Smooth muscle cell (in vitro differentiated cells): ENCODE results near the gene ACAT2. TPM values are rescaled to one million over a fixed set of nuclear protein-coding genes. Genes with fewer than 3 reads are reported as not detected.
"Not testable (repeated sequence)": the region's sequence is repeated elsewhere in the genome, so short reads cannot be mapped to it uniquely, and the experiment has no call there.

ENCODE experiments used
- DNase-seq: peaks from one replicate; lab custom pipeline; 2025; ENCODE audit not compliant: unreplicated experiment; lab: John Stamatoyannopoulos, UW
- H2AFZ ChIP-seq: fragments of 200-600 bp; sonication (generic); 2 replicates; pipeline ENCODE4 v1.6.0; 2016; ENCODE audit warnings: antibody characterized with exemption, low read depth, mild to moderate bottlenecking
- H3F3A ChIP-seq: fragments of 200-600 bp; sonication (generic); 2 replicates; pipeline ENCODE4 v1.6.0; 2017; ENCODE audit warnings: antibody characterized with exemption, low read depth
- H3K27ac ChIP-seq: fragments of 200-600 bp; sonication (generic); 2 replicates; pipeline ENCODE4 v1.5.1; 2016; ENCODE audit warnings: low read depth, mild to moderate bottlenecking
- H3K27me3 ChIP-seq: fragments of 200-600 bp; sonication (generic); 2 replicates; pipeline ENCODE4 v1.6.1; 2016; ENCODE audit warnings: low read depth, mild to moderate bottlenecking
- H3K36me3 ChIP-seq: fragments of 200-600 bp; sonication (generic); 2 replicates; pipeline ENCODE4 v1.5.1; 2016; ENCODE audit warnings: low read depth
- H3K4me1 ChIP-seq: fragments of 200-600 bp; sonication (generic); 2 replicates; pipeline ENCODE4 v1.5.1; 2016; ENCODE audit warnings: low read depth
- H3K4me2 ChIP-seq: fragments of 200-600 bp; sonication (generic); 2 replicates; pipeline ENCODE4 v1.6.0; 2016; ENCODE audit warnings: mild to moderate bottlenecking
- H3K4me3 ChIP-seq: fragments of 200-600 bp; sonication (generic); 2 replicates; pipeline ENCODE4 v1.5.1; 2016; ENCODE audit warnings: mild to moderate bottlenecking
- H3K79me2 ChIP-seq: fragments of 200-600 bp; sonication (generic); 2 replicates; pipeline ENCODE4 v1.6.0; 2016; ENCODE audit warnings: low read depth, mild to moderate bottlenecking
- H3K9ac ChIP-seq: fragments of 200-600 bp; sonication (generic); 2 replicates; pipeline ENCODE4 v1.6.0; 2016; ENCODE audit warnings: low read depth
- H3K9me3 ChIP-seq: fragments of 200-600 bp; sonication (generic); replicated peaks from 2 replicates; pipeline ENCODE4 v1.5.1; 2016; ENCODE audit warnings: low read depth
- H4K20me1 ChIP-seq: fragments of 200-600 bp; sonication (generic); 2 replicates; pipeline ENCODE4 v1.6.0; 2016; ENCODE audit warnings: low read depth
- WGBS: methylation state at CpG from one replicate; pipeline ENCODE4 v1.1.7; 2016; ENCODE audit warnings: low lambda C conversion rate; 5-methylcytosine and 5-hydroxymethylcytosine counted together
- polyA plus RNA-seq: library from polyadenylated mRNA; unstranded; fragments of >200 nt; fragmentation: Nextera tagmentation; extraction: Ambion mirVana; gene quantifications from 2 replicates; pipeline ENCODE4 v1.2.1, GENCODE V29; 2016
- total RNA-seq: library from RNA; depleted of rRNA; stranded (reverse); fragments of >200 nt; gene quantifications from 2 replicates; pipeline ENCODE4 v1.2.3, GENCODE V29; 2014
- TF ChIP-seq, protein P1 (sequence below): fragments of 200-600 bp; sonication (generic); IDR thresholded peaks from 2 replicates; pipeline ENCODE4 v1.5.1; 2017; ENCODE audit warnings: borderline replicate concordance, mild to moderate bottlenecking, antibody characterized with exemption; ENCODE audit not compliant: insufficient read depth, poor library complexity, severe bottlenecking

ACAT2 gene
- total and polyA plus RNA-seq, 2 experiments from 2014 or later, result 21.5 to 82.5 TPM

DNA sequence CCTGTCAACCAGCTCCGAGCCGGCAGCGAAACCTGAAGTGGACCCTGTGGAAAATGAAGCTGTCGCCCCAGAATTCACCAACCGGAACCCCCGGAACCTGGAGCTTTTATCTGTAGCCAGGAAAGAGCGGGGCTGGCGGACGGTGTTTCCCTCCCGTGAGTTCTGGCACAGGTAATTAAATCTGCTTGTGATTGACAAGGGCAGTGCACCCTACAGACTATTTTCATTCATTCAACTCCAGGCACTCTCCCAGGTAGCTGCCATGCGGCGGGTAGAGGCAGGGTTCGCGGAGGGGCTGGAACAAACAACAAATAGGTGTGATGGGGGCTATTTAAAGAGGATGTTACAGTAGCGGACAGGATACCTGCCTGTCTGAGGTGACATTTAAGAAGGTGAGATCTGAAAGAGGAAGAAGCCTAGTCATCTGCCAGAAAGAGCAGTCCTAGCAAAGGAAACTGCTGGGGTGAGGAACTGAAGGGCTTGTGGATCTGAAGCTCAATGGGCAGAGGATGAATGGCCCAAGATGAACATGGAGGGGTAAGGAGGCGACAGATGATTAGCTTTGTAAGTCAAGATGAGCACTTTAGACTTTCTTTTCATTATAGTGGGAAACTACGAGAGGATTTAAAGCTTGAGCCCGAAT is 29.2 kb downstream of the ACAT2 start:
- Histone ChIP-seq H3F3A (no peaks in the 10 kb centered on the region), H3K9ac (peak overlapping the region; percentile 65), H2AFZ (peak overlapping the region; percentile 90), H3K27ac (peak overlapping the region; percentile 80), H3K27me3 (no peaks in the 10 kb centered on the region), H3K9me3 (no peaks in the 10 kb centered on the region), H3K4me1 (peaks cover 31% of the 10 kb centered on the region), H4K20me1 (peaks cover 39% of the 10 kb centered on the region), H3K79me2 (peaks cover 66% of the 10 kb centered on the region), H3K36me3 (peaks cover 6% of the 10 kb centered on the region), H3K4me2 (peak overlapping the region; percentile 95), H3K4me3 (peak overlapping the region; percentile 66)
- TF ChIP-seq, protein P1, sequence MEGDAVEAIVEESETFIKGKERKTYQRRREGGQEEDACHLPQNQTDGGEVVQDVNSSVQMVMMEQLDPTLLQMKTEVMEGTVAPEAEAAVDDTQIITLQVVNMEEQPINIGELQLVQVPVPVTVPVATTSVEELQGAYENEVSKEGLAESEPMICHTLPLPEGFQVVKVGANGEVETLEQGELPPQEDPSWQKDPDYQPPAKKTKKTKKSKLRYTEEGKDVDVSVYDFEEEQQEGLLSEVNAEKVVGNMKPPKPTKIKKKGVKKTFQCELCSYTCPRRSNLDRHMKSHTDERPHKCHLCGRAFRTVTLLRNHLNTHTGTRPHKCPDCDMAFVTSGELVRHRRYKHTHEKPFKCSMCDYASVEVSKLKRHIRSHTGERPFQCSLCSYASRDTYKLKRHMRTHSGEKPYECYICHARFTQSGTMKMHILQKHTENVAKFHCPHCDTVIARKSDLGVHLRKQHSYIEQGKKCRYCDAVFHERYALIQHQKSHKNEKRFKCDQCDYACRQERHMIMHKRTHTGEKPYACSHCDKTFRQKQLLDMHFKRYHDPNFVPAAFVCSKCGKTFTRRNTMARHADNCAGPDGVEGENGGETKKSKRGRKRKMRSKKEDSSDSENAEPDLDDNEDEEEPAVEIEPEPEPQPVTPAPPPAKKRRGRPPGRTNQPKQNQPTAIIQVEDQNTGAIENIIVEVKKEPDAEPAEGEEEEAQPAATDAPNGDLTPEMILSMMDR, result no peak
- no peak for DNase-seq
- 16% methylated on average over 18 of the region's 18 CpGs for WGBS

DNA sequence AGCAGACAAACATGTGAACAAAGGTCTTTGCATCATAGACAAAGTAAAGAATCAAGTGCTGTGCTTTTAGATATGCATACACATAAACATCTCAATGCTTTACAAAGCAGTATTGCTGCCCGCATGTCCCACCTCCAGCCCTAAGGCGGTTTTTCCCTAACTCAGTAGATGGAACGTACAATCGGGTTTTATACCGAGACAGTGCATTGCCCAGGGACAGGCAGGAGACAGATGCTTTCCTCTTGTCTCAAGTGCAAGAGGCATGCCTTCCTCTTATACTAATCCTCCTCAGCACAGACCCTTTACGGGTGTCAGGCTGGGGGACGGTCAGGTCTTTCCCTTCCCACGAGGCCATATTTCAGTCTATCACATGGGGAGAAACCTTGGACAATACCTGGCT is 33.1 kb downstream of the ACAT2 start:
- 85% methylated on average over 8 of the region's 8 CpGs for WGBS
- Histone ChIP-seq H3K36me3 (peaks cover 21% of the 10 kb centered on the region), H3K4me1 (peaks cover 16% of the 10 kb centered on the region), H3K79me2 (peaks cover 38% of the 10 kb centered on the region), H4K20me1 (peaks cover 17% of the 10 kb centered on the region)
- H2AFZ ChIP-seq, H3K4me3 ChIP-seq, DNase-seq, H3K27me3 ChIP-seq, H3K9ac ChIP-seq, H3F3A ChIP-seq, H3K4me2 ChIP-seq, H3K9me3 ChIP-seq, H3K27ac ChIP-seq: not testable (repeated sequence)

GRCh38 chr6:159797554-159797953 is 35.7 kb downstream of the ACAT2 start:
- TF ChIP-seq, protein P1, result no peak
- H4K20me1 ChIP-seq, result peaks cover 15% of the 10 kb centered on the region
- no peak overlapping the region for H3K4me2 ChIP-seq
- H3K4me1 ChIP-seq, result peaks cover under 1% of the 10 kb centered on the region
- no peak overlapping the region for H2AFZ ChIP-seq
- H3K27me3 ChIP-seq, result no peaks in the 10 kb centered on the region
- H3K9ac ChIP-seq, result no peak overlapping the region
- WGBS, result 100% methylated on average over 1 of the region's 1 CpG
- H3K36me3 ChIP-seq, result peaks cover 21% of the 10 kb centered on the region
- no peaks in the 10 kb centered on the region for H3F3A ChIP-seq
- no peaks in the 10 kb centered on the region for H3K9me3 ChIP-seq
- H3K4me3 ChIP-seq, result no peak overlapping the region
- DNase-seq, result no peak
- no peak overlapping the region for H3K27ac ChIP-seq
- peaks cover 20% of the 10 kb centered on the region for H3K79me2 ChIP-seq

DNA sequence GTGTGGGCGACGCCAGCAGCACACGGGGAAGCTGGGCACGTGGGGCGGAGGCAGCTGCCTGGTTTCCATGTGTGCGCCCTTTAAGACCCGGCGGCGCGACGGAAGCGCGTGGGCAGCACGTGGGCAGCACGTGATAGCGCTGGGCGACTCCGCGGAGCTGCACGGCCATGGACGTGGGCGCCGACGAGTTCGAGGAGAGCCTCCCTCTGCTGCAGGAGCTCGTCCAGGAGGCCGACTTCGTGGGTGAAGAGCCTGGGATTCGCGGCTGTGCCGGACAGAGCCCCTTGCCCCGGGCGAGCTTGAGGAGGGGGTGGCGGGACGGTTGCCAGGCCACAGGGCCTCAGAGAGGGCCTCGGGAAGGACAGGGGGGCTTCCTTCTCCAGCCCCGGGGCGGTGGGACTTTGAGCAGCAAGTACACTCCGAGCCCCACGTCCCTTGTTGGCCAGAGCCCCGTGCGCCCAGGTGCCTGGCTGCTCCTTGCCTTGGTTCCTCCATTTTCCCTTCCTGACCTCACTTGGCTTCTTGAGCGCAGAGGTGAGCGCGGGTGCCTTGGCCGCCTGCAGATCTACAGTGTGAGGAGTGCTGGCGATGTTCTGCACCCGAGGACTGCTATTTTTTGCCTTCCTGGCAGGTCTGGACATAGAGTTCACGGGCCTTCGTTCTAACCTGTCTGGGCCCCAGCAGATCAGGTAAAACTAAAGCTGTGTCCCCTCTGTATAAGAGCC is 38.5 kb downstream of the ACAT2 start, which contains the start of gene PNLDC1:
TSS of gene PNLDC1 (plus strand) at position 136 of the 725 bp plus-strand sequence. CDS start at position 168, 32 bp downstream.
- Histone ChIP-seq H4K20me1 (peaks cover 7% of the 10 kb centered on the region), H3K4me1 (no peaks in the 10 kb centered on the region), H3K27ac (no peak within 1 kb of the TSS), H3K36me3 (peaks cover 18% of the 10 kb centered on the region), H3K27me3 (no peaks in the 10 kb centered on the region), H2AFZ (no peak within 1 kb of the TSS), H3K4me2 (no peak within 1 kb of the TSS), H3K4me3 (no peak within 1 kb of the TSS), H3K79me2 (peaks cover 4% of the 10 kb centered on the region), H3K9ac (no peak within 1 kb of the TSS), H3F3A (no peaks in the 10 kb centered on the region), H3K9me3 (no peaks in the 10 kb centered on the region)
- 95% methylated on average over 30 of the region's 50 CpGs for WGBS
- TF ChIP-seq, protein P1, result no peak
- DNase-seq, result no peak
